ENCODE data around the gene MLXIPL. TPM values are rescaled to one million over a fixed set of nuclear protein-coding genes. Genes with fewer than 3 reads are reported as not detected.
"Not testable (repeated sequence)": the region's sequence is repeated elsewhere in the genome, so short reads cannot be mapped to it uniquely, and the experiment has no call there.

The MLXIPL gene
- total RNA-seq, 2 donors from 2014 or later: not detected

DNA sequence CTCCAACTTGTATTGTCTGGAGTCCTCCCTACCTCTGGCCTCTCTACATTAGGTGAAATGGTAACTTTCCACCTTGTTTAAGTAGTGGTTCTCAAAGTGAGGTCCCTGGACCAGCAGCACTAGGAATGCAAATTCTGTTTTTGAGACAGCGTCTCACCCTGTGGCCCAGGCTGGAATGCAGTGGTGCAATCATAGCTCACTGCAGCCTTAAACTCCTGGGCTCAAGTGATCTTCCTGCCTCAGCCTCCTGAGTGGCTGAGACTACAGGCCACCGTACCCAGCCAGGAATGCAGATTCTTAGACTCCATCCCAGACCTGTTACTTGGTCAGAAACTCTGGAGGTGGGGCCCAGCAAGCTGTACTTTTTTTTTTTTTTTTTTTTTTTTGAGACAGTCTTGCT lies 39.1 kb downstream of the MLXIPL start:
- Mint-ChIP-seq H3K4me1 (no peaks in the 10 kb centered on the region), H3K4me3 (no peak overlapping the region), H3K27ac (no peak overlapping the region), H3K9me3 (no peaks in the 10 kb centered on the region), H3K36me3 (ENCODE audit: low read depth) (no peaks in the 10 kb centered on the region), H3K27me3 (no peaks in the 10 kb centered on the region)
- ATAC-seq (replicated peaks): no peak

GRCh38 chr7:73582664-73583202 lies 41.6 kb downstream of the MLXIPL start:
- Mint-ChIP-seq H3K27me3 (no peaks in the 10 kb centered on the region), H3K27ac (no peak overlapping the region), H3K4me3 (no peak overlapping the region), H3K9me3 (no peaks in the 10 kb centered on the region), H3K4me1 (peaks cover 7% of the 10 kb centered on the region), H3K36me3 (ENCODE audit: low read depth) (no peaks in the 10 kb centered on the region)
- no peak for ATAC-seq (replicated peaks)

- not testable (repeated sequence) for H3K27ac Mint-ChIP-seq
These were observed 43.3 kb downstream of the MLXIPL start for GRCh38 chr7:73581006-73581405.

GRCh38 chr7:73578342-73579128 lies 45.8 kb downstream of the MLXIPL start, which contains the start of gene TBL2:
TBL2 (minus strand) TSS chr7:73578579; CDS start chr7:73578549, 30 bp downstream.
- Mint-ChIP-seq H3K4me3 (peak within 1 kb of the TSS; percentile 95), H3K27ac (peak within 1 kb of the TSS; percentile 94), H3K36me3 (ENCODE audit: low read depth) (peaks cover 36% of the 10 kb centered on the region), H3K9me3 (no peaks in the 10 kb centered on the region), H3K4me1 (peaks cover 11% of the 10 kb centered on the region), H3K27me3 (no peaks in the 10 kb centered on the region)
- ATAC-seq (replicated peaks): peak; percentile 92

More at GRCh38 chr7:73581006-73581405, 43.3 kb downstream of the MLXIPL start:
- ATAC-seq (replicated peaks); H3K4me3 Mint-ChIP-seq; H3K27me3 Mint-ChIP-seq; H3K9me3 Mint-ChIP-seq: not testable (repeated sequence)
- Mint-ChIP-seq H3K36me3 (ENCODE audit: low read depth) (peaks cover 13% of the 10 kb centered on the region), H3K4me1 (peaks cover 11% of the 10 kb centered on the region)

- no peaks in the 10 kb centered on the region for H3K9me3 Mint-ChIP-seq
These were observed 46.5 kb downstream of the MLXIPL start for GRCh38 chr7:73577627-73578341.

GRCh38 chr7:73573791-73574190 lies 50.5 kb downstream of the MLXIPL start:
- H3K36me3 Mint-ChIP-seq (ENCODE audit: low read depth): peaks cover 83% of the 10 kb centered on the region

More at GRCh38 chr7:73577627-73578341, 46.5 kb downstream of the MLXIPL start:
- Mint-ChIP-seq H3K36me3 (ENCODE audit: low read depth) (peaks cover 43% of the 10 kb centered on the region), H3K4me3 (peak overlapping the region; percentile 95), H3K4me1 (peaks cover 11% of the 10 kb centered on the region), H3K27ac (peak overlapping the region; percentile 94), H3K27me3 (no peaks in the 10 kb centered on the region)
- peak; percentile 10 for ATAC-seq (replicated peaks)

GRCh38 chr7:73573276-73573675 lies 51.0 kb downstream of the MLXIPL start:
- H3K36me3 Mint-ChIP-seq (ENCODE audit: low read depth): peaks cover 86% of the 10 kb centered on the region
- no peak overlapping the region for H3K4me3 Mint-ChIP-seq
- H3K4me1 Mint-ChIP-seq: peaks cover 5% of the 10 kb centered on the region
- H3K27me3 Mint-ChIP-seq: no peaks in the 10 kb centered on the region
- no peaks in the 10 kb centered on the region for H3K9me3 Mint-ChIP-seq
- H3K27ac Mint-ChIP-seq: no peak overlapping the region
- ATAC-seq (replicated peaks): no peak

More at GRCh38 chr7:73573791-73574190, 50.5 kb downstream of the MLXIPL start:
- Mint-ChIP-seq H3K9me3 (no peaks in the 10 kb centered on the region), H3K27me3 (no peaks in the 10 kb centered on the region), H3K4me1 (peaks cover 6% of the 10 kb centered on the region), H3K4me3 (no peak overlapping the region), H3K27ac (no peak overlapping the region)
- no peak for ATAC-seq (replicated peaks)

DNA sequence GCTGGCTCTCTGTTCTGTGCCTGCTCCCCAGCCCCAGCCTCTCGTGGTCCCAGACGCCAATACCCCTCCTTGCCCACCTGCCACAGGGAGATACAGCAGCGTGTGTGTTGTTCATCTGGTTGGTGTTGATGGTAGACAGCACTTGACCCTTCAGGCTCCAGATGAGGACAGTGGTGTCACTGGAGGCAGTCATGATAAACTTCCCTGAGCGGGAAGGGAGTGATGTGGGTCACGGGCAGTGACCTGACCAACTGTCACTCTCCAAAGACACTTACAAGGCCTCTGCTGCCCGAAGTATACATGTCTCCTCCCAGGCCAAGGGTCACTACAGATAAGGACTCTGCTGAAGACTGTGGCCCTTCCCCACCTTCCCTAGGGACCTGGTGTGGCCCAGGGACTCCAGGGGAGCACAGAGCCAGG lies 51.5 kb downstream of the MLXIPL start:
- no peaks in the 10 kb centered on the region for H3K27me3 Mint-ChIP-seq
- peaks cover 10% of the 10 kb centered on the region for H3K4me1 Mint-ChIP-seq
- no peak overlapping the region for H3K4me3 Mint-ChIP-seq

DNA sequence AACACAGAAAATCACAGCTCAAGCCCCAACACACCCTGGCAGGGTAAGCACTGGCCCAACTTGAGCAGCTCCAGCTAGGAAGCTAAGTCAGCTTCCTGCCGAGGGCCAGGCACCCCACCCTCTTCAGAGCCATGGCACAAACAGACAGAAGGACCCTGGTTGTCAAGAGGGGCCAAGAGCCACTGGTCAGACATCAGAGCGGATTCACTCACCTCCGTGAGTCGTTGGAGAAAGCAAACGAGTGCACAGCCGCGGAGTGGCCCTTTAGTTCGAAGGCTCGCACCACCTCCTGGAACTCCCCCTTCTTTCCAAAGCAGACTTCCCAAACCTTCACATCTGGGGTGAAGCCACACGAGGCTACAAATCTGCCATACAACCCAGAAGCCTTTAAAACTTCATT lies 53.3 kb downstream of the MLXIPL start:
- H3K4me3 Mint-ChIP-seq: no peak overlapping the region
- no peaks in the 10 kb centered on the region for H3K9me3 Mint-ChIP-seq
- no peak for ATAC-seq (replicated peaks)
- H3K4me1 Mint-ChIP-seq: peaks cover 16% of the 10 kb centered on the region
- no peaks in the 10 kb centered on the region for H3K27me3 Mint-ChIP-seq
- peaks cover 73% of the 10 kb centered on the region for H3K36me3 Mint-ChIP-seq (ENCODE audit: low read depth)
- H3K27ac Mint-ChIP-seq: no peak overlapping the region

More for the DNA sequence above, 51.5 kb downstream of the MLXIPL start:
- H3K36me3 Mint-ChIP-seq (ENCODE audit: low read depth): peaks cover 86% of the 10 kb centered on the region
- no peak for ATAC-seq (replicated peaks)
- H3K27ac Mint-ChIP-seq: no peak overlapping the region
- H3K9me3 Mint-ChIP-seq: no peaks in the 10 kb centered on the region

GRCh38 chr7:73570521-73570920 lies 53.8 kb downstream of the MLXIPL start:
- peaks cover 70% of the 10 kb centered on the region for H3K36me3 Mint-ChIP-seq (ENCODE audit: low read depth)
- peaks cover 19% of the 10 kb centered on the region for H3K4me1 Mint-ChIP-seq
- no peaks in the 10 kb centered on the region for H3K27me3 Mint-ChIP-seq
- ATAC-seq (replicated peaks): no peak
- no peak overlapping the region for H3K4me3 Mint-ChIP-seq
- no peaks in the 10 kb centered on the region for H3K9me3 Mint-ChIP-seq
- no peak overlapping the region for H3K27ac Mint-ChIP-seq

DNA sequence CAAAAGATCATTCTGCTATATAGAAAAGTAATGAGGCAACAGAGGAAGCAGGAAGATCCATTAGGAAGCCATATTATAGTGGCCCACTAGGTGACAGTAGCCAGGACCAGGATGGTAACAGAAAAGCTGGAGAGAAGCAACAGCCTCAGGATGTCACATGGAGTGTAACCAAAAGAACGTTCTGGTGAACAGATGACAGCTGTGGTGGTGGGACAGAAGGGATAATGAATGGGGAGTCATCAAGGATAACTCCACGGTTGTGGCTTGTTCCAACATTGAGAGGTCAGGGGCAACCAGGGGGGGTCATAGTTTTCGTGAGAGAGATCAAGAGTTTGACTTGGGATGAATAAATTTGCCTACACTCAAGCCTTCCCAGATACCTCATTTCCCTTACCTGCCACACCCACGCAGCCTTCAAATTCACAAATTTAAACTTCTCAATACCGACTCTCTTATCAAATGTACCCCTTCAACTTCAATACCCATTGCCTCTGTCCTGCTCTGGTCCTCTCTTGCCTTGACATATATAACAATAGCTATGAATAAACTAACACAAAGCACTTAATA lies 55.2 kb downstream of the MLXIPL start:
- H3K27ac Mint-ChIP-seq: no peak overlapping the region
- no peak for ATAC-seq (replicated peaks)
- no peak overlapping the region for H3K4me3 Mint-ChIP-seq
- H3K9me3 Mint-ChIP-seq: no peaks in the 10 kb centered on the region
- H3K36me3 Mint-ChIP-seq (ENCODE audit: low read depth): peaks cover 56% of the 10 kb centered on the region
- no peaks in the 10 kb centered on the region for H3K27me3 Mint-ChIP-seq
- peaks cover 19% of the 10 kb centered on the region for H3K4me1 Mint-ChIP-seq

DNA sequence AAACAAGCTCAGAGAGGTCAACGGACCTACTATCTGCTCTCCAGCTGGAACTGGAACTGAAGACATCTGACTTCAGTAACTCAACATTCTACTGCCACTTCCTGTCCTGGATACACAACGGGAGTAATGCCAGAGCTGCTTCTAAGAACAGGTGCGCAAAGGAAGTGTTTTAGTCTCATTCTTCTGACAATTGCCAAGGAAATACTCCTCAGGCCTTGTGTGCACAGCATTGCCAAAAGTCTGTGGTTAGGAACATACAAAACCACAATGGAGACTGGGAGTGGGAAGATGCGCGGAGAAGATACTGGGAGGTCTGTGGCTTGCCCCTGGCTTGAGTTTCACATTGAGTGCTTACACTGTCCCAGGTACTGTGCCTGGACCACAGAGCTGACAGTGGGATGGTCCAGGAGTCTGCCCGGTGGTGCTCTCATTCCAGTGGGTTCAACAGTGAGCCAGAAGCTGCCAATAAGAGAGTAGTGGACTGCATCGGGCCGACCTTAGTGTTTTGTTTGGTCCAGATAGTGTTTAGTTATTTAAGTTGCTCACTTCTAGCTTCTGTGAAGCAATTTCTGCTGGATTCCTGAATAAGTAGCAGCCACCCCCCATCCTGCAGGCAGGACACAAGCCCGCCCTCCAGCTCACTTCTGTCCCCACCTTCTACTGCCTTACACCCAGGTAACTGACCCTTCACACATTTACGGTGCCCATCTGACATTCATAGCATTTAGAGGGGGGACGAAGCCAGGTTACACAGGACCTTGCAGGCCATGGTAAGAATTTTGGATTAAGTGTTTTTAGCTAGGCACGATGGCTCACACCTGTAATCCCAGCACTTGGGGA lies 56.3 kb downstream of the MLXIPL start:
- H3K4me1 Mint-ChIP-seq: peaks cover 19% of the 10 kb centered on the region
- ATAC-seq (replicated peaks): peak; percentile 43
- H3K27me3 Mint-ChIP-seq: no peaks in the 10 kb centered on the region
- peak overlapping the region; percentile 52 for H3K27ac Mint-ChIP-seq
- no peak overlapping the region for H3K4me3 Mint-ChIP-seq
- H3K36me3 Mint-ChIP-seq (ENCODE audit: low read depth): peaks cover 45% of the 10 kb centered on the region
- H3K9me3 Mint-ChIP-seq: no peaks in the 10 kb centered on the region

- Mint-ChIP-seq H3K4me3 (no peak overlapping the region), H3K9me3 (no peaks in the 10 kb centered on the region), H3K36me3 (ENCODE audit: low read depth) (peaks cover 36% of the 10 kb centered on the region), H3K4me1 (peaks cover 19% of the 10 kb centered on the region), H3K27ac (no peak overlapping the region), H3K27me3 (no peaks in the 10 kb centered on the region)
- no peak for ATAC-seq (replicated peaks)
These were observed 57.2 kb downstream of the MLXIPL start for GRCh38 chr7:73567140-73567539.

DNA sequence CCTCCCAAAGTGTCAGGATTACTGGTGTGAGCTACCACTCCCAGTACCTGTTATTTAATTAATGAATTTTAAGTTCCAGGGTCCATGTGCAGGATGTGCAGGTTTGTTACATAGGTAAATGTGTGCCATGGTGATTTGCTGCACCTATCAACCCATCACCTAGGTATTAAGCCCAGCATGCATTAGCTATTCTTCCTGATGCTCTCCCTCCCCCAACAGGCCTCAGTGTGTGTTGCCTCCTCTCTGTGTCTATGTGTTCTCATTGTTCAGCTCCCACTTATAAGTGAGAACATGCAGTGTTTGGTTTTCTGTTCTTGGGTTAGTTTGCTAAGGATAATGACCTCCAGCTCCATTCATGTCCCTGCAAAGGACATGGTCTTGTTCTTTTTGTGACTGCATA lies 57.9 kb downstream of the MLXIPL start:
- ATAC-seq (replicated peaks); H3K27me3 Mint-ChIP-seq; H3K9me3 Mint-ChIP-seq: not testable (repeated sequence)
- H3K4me1 Mint-ChIP-seq: peaks cover 19% of the 10 kb centered on the region
- H3K36me3 Mint-ChIP-seq (ENCODE audit: low read depth): peaks cover 29% of the 10 kb centered on the region
- H3K4me3 Mint-ChIP-seq: peak overlapping the region; percentile 74
- H3K27ac Mint-ChIP-seq: peak overlapping the region; percentile 58

Data from activated T-helper 17 cell treated with anti-CD3 and anti-CD28 coated beads, Interleukin-2, amount 50 U/mL, for 72 hours (primary cell).